A375 (cell line): ENCODE results near the gene AP3D1. TPM values are rescaled to one million over a fixed set of nuclear protein-coding genes. Genes with fewer than 3 reads are reported as not detected.

Experiments used
- total RNA-seq: library from RNA; depleted of rRNA; stranded (reverse); fragments of >200 nt; shearing (Covaris generic); gene quantifications from 2 replicates; pipeline ENCODE4 v1.2.3, GENCODE V29; 2014; rRNA removed

Gene AP3D1
- total RNA-seq, result 72.0 and 80.1 TPM in 2 replicates

DNA sequence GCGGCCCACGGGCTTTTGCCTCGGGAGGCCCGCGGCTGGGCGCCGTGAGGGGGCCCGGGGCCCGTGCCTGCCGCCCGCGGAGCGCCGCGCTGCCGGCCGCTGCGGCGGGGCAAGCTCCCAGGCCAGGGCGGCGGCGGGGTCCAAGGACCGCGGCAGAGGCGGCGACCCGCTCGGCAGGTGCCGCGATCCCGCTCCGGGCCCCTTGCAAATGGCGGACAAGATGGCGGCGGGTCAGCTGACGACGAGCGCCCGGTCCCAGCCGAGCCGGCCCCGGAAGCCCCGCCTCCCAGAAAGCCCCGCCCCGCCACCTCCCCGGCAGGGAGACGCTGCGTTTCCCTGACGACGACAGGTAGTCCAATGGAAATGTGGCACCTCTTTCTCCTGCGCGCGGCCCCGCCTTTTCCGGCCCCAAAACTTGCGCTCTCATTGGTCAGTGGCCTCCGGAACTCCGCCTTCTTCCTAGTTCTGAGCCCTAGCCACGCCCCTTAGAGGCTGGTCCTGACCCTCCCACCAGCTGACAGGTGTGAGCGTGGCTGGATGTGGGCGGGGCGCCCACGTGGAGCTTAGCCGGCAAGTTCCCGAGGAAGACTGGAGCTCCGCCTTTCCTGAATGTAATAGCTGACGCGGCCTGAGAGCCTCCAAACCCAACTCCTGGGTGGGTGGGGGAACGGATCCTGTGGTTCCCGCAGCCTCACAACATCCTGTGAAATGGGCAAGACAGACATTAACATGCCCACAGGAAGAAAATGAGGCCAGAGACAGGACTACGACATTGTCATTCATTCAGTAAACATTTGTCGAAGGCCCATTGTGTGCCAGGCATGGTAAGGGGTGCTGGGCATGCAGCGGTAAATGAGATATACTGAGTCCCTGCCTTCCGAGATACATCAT lies at the start of gene AP3D1:
TSS of gene AP3D1 (minus strand) at position 228 of the 891 bp plus-strand sequence. CDS start 232 bp downstream, outside the sequence.

DNA sequence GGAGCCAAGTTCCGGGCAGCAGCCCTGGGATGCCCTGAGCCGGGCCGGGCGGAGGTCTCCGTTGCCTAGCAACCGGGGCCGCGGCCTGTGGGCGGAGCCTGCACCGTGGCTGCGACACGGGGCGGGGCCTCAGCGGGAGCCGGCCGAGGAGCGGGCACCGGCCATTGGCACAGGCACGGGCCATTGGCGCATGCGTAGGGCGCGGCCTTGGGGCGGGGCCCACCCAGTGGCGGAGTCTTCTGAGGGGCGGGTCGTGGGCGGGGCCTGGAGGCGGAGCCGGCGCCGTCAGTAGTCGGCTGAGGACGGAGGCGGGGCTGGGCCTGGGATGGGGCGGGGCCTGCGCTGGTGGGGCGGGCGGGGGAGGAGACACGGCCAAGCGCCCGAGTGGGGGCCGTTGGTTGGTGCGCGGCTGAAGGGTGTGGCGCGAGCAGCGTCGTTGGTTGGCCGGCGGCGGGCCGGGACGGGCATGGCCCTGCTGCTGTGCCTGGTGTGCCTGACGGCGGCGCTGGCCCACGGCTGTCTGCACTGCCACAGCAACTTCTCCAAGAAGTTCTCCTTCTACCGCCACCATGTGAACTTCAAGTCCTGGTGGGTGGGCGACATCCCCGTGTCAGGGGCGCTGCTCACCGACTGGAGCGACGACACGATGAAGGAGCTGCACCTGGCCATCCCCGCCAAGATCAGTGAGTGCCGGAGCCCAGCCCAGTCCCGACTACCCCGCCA lies 54.7 kb downstream of the AP3D1 start, which contains the start of gene IZUMO4:
TSS of gene IZUMO4 (plus strand) at position 436 of the 723 bp plus-strand sequence. CDS start at position 467, 31 bp downstream.

DNA sequence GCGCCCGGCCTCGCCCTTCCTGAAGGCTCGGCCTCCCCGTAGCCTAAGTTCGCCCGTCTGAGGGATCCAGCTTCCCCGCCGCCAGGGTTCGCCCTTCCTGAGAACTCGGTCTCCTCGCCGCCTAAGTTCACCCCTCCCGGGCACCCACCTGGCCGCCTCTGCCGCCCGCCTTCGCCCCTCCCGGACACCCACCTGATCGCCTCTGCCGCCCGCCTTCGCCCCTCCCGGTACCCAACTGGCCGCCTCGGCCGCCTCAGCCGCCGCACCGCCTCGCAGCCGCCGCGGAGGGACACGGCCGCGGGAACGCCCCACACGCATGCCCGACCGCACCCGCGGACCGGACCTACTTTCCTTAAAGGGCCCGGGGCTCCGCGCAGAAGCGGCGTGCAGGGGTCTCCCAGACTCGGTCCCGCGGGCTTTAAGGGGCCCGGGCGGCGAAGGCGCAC lies 55.3 kb downstream of the AP3D1 start, which contains the start of gene MOB3A:
TSS of gene MOB3A (minus strand) at position 293 of the 446 bp plus-strand sequence. CDS start 17,766 bp downstream, outside the sequence.

DNA sequence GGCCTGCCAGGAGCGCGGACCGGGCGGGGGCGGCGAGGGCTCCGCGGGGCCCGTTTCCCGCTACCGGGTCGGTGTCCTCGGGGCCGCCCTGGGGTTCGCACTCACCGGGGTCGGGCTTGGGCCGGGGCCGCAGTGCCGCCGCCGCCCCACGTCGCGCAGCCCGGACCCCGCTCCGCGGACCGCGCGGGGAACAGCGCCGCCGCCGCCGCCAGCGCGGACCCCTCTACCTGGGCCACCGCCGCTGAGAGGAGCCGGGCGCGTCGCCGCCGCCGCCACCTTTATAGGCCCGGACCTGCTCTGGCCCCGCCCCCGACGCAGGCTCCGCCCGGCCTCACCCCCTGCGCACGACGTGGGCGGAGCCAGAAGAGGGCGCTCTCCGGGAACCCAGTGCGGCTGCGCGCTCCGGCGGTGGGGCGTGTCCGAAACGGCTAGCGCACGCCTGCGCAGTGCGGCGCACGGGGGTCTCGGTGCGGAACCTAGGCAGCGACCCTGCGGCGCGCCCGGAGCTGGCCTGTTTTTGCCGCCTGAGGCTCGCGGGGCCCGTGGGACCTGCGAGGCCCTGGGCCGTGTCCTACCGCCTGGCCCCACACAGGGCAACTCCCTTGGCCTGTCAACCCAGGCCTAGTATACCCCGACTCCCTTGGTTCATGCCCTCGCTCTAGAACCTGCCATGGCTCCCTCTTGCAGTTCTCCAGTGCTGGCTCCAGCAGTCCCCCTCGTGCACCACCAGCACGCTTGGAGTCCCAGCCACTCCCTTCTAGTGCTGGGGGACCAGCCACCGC lies 100.2 kb downstream of the AP3D1 start, which contains the start of gene MKNK2:
TSS of gene MKNK2 (minus strand) at position 254 of the 782 bp plus-strand sequence. CDS start 393 bp downstream, outside the sequence.

Other genes starting within 250 kb of the AP3D1 start
- gene ADAT3, start 246.2 kb downstream of the AP3D1 start, total RNA-seq, result 2.6 and 3.1 TPM in 2 replicates
- gene SCAMP4, start 246.2 kb downstream of the AP3D1 start, total RNA-seq, result 29.7 and 37.5 TPM in 2 replicates
- 60.4 and 62.6 TPM in 2 replicates for gene CSNK1G2, start 210.4 kb downstream of the AP3D1 start, total RNA-seq
- 39.4 and 44.9 TPM in 2 replicates for gene BTBD2, start 135.9 kb downstream of the AP3D1 start, total RNA-seq
- 70.0 and 70.3 TPM in 2 replicates for gene MKNK2, start 100.3 kb downstream of the AP3D1 start, total RNA-seq
- 8.4 and 10.2 TPM in 2 replicates for gene MOB3A, start 55.2 kb downstream of the AP3D1 start, total RNA-seq
- gene IZUMO4, start 54.7 kb downstream of the AP3D1 start, total RNA-seq, result 3.6 and 6.2 TPM in 2 replicates
- 10.8 and 12.2 TPM in 2 replicates for gene DOT1L, start 12.4 kb upstream of the AP3D1 start, total RNA-seq
- gene PLEKHJ1, start 84.8 kb upstream of the AP3D1 start, total RNA-seq, result 54.7 and 60.4 TPM in 2 replicates
- 89.5 and 90.3 TPM in 2 replicates for gene SF3A2, start 85.3 kb upstream of the AP3D1 start, total RNA-seq
- 16.8 and 19.0 TPM in 2 replicates for gene AMH, start 97.8 kb upstream of the AP3D1 start, total RNA-seq
- gene JSRP1, start 104.9 kb upstream of the AP3D1 start, total RNA-seq, result not detected in 2 replicates
- gene PEAK3, start 130.6 kb upstream of the AP3D1 start, total RNA-seq, result not detected in 2 replicates
- 0.19 and 0.23 TPM in 2 replicates for gene LINGO3, start 156.6 kb upstream of the AP3D1 start, total RNA-seq
- 140 and 142 TPM in 2 replicates for gene LSM7, start 177.0 kb upstream of the AP3D1 start, total RNA-seq
- gene SPPL2B, start 177.1 kb upstream of the AP3D1 start, total RNA-seq, result 25.2 and 37.1 TPM in 2 replicates
- gene TMPRSS9, start 208.7 kb upstream of the AP3D1 start, total RNA-seq, result 0.57 TPM in 1 of 2 replicates, not detected in the other